ENCODE data around the gene PRR20G. TPM values are rescaled to one million over a fixed set of nuclear protein-coding genes. Genes with fewer than 3 reads are reported as not detected.

The PRR20G gene
- total RNA-seq, 1 experiment from 2014 or later: not detected

- Histone ChIP-seq H3K9me3 (ENCODE audit: low read length) (no peaks in the 10 kb centered on the region), H3K27me3 (ENCODE audit: low read length) (no peaks in the 10 kb centered on the region), H3K9me2 (replicated peaks; ENCODE audit: insufficient read depth, low read length) (no peaks in the 10 kb centered on the region), H3K4me2 (ENCODE audit: low read depth, low read length, poor library complexity, severe bottlenecking) (no peak overlapping the region), H3K36me3 (ENCODE audit: insufficient read depth, low read length) (no peaks in the 10 kb centered on the region), H3K9ac (ENCODE audit: low read length) (no peak overlapping the region), H3K4me3 (ENCODE audit: low read length) (no peak overlapping the region), H4K20me1 (ENCODE audit: insufficient read depth, low read depth, low read length) (no peaks in the 10 kb centered on the region), H3K4me1 (ENCODE audit: low read length) (no peaks in the 10 kb centered on the region), H3K27ac (ENCODE audit: low read length) (no peak overlapping the region), H2AFZ (ENCODE audit: low read length) (no peak overlapping the region), H3K79me2 (ENCODE audit: low read length) (no peaks in the 10 kb centered on the region)
- DNase-seq: no peak
Observed at GRCh38 chr3:127253491-127253890, 34.4 kb downstream of the PRR20G start.

- Histone ChIP-seq H3K36me3 (ENCODE audit: insufficient read depth, low read length) (no peaks in the 10 kb centered on the region), H3K79me2 (ENCODE audit: low read length) (no peaks in the 10 kb centered on the region), H3K27me3 (ENCODE audit: low read length) (no peaks in the 10 kb centered on the region), H3K4me3 (ENCODE audit: low read length) (no peak overlapping the region), H3K27ac (ENCODE audit: low read length) (no peak overlapping the region), H3K4me2 (ENCODE audit: low read depth, low read length, poor library complexity, severe bottlenecking) (no peak overlapping the region), H3K4me1 (ENCODE audit: low read length) (no peaks in the 10 kb centered on the region), H4K20me1 (ENCODE audit: insufficient read depth, low read depth, low read length) (no peaks in the 10 kb centered on the region), H3K9me3 (ENCODE audit: low read length) (peaks cover 8% of the 10 kb centered on the region; the same call in 1 of the 2 replicates), H3K9me2 (replicated peaks; ENCODE audit: insufficient read depth, low read length) (no peaks in the 10 kb centered on the region), H2AFZ (ENCODE audit: low read length) (no peak overlapping the region), H3K9ac (ENCODE audit: low read length) (no peak overlapping the region)
- no peak for DNase-seq
Observed at GRCh38 chr3:127252446-127252845, 35.4 kb downstream of the PRR20G start.

DNA sequence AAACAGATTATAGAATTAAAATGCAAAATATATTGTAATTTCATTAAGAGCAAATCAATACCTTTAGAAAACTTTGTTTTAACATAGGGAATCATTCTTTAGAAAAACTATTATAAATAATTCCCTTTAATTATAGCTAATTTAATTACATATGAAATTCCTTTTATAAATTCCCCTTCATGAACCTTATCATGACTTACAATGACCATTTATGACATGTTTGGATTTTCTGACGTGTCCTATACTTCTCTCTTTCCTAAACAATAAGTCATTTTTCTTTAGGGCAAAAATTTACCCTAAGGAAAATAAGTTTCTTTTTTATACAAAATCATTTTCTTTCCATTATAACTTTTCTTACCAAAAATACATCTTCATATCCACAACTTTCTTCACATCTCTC is 37.8 kb downstream of the PRR20G start:
- H3K4me2 ChIP-seq (ENCODE audit: low read depth, low read length, poor library complexity, severe bottlenecking): no peak overlapping the region
- no peaks in the 10 kb centered on the region for H3K79me2 ChIP-seq (ENCODE audit: low read length)
- no peaks in the 10 kb centered on the region for H4K20me1 ChIP-seq (ENCODE audit: insufficient read depth, low read depth, low read length)
- H3K4me1 ChIP-seq (ENCODE audit: low read length): no peaks in the 10 kb centered on the region
- no peak overlapping the region for H2AFZ ChIP-seq (ENCODE audit: low read length)
- no peak overlapping the region for H3K9ac ChIP-seq (ENCODE audit: low read length)
- no peak for DNase-seq
- H3K4me3 ChIP-seq (ENCODE audit: low read length): no peak overlapping the region
- no peak overlapping the region for H3K27ac ChIP-seq (ENCODE audit: low read length)
- H3K27me3 ChIP-seq (ENCODE audit: low read length): no peaks in the 10 kb centered on the region
- no peaks in the 10 kb centered on the region for H3K9me2 ChIP-seq (replicated peaks; ENCODE audit: insufficient read depth, low read length)
- H3K36me3 ChIP-seq (ENCODE audit: insufficient read depth, low read length): no peaks in the 10 kb centered on the region
- H3K9me3 ChIP-seq (ENCODE audit: low read length): peaks cover 8% of the 10 kb centered on the region; the same call in 1 of the 2 replicates

GRCh38 chr3:127247292-127247691 is 40.6 kb downstream of the PRR20G start:
- Histone ChIP-seq H3K79me2 (ENCODE audit: low read length) (no peaks in the 10 kb centered on the region), H3K4me3 (ENCODE audit: low read length) (no peak overlapping the region), H4K20me1 (ENCODE audit: insufficient read depth, low read depth, low read length) (no peaks in the 10 kb centered on the region), H3K4me2 (ENCODE audit: low read depth, low read length, poor library complexity, severe bottlenecking) (no peak overlapping the region), H3K27ac (ENCODE audit: low read length) (no peak overlapping the region), H3K36me3 (ENCODE audit: insufficient read depth, low read length) (no peaks in the 10 kb centered on the region), H3K4me1 (ENCODE audit: low read length) (no peaks in the 10 kb centered on the region), H3K9me3 (ENCODE audit: low read length) (peaks cover 12% of the 10 kb centered on the region), H2AFZ (ENCODE audit: low read length) (no peak overlapping the region), H3K27me3 (ENCODE audit: low read length) (0 out of 2 replicates have a peak, but pooled peaks cover 3% of the 10 kb centered on the region), H3K9ac (ENCODE audit: low read length) (no peak overlapping the region), H3K9me2 (replicated peaks; ENCODE audit: insufficient read depth, low read length) (no peaks in the 10 kb centered on the region)
- DNase-seq: no peak

DNA sequence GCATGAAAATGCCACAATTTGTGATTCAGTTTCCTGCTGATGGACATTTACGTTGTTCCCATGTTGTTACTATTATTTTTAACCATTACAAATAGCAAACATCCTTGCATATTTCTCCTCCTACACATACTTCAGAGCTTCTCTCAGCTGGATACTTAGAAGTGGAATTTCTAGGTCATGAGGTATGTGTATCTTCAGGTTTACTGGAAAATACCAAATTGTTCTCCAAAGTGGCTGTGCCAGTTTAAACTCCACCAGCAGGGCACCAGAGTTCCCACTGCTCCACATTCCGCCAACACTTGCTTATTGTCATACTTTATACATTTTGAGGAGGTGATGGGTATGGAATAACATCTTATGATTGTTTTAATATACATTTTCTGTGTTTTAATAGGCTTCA is 49.2 kb downstream of the PRR20G start:
- H3K9me3 ChIP-seq (ENCODE audit: low read length): peaks cover 7% of the 10 kb centered on the region
- no peak overlapping the region for H3K4me2 ChIP-seq (ENCODE audit: low read depth, low read length, poor library complexity, severe bottlenecking)
- 0 out of 2 replicates have a peak, but pooled peaks cover 6% of the 10 kb centered on the region for H3K27me3 ChIP-seq (ENCODE audit: low read length)
- H3K4me3 ChIP-seq (ENCODE audit: low read length): no peak overlapping the region
- H3K27ac ChIP-seq (ENCODE audit: low read length): no peak overlapping the region
- H3K79me2 ChIP-seq (ENCODE audit: low read length): no peaks in the 10 kb centered on the region
- no peaks in the 10 kb centered on the region for H4K20me1 ChIP-seq (ENCODE audit: insufficient read depth, low read depth, low read length)
- H3K4me1 ChIP-seq (ENCODE audit: low read length): no peaks in the 10 kb centered on the region
- H2AFZ ChIP-seq (ENCODE audit: low read length): no peak overlapping the region
- no peak overlapping the region for H3K9ac ChIP-seq (ENCODE audit: low read length)
- H3K9me2 ChIP-seq (replicated peaks; ENCODE audit: insufficient read depth, low read length): no peaks in the 10 kb centered on the region
- no peaks in the 10 kb centered on the region for H3K36me3 ChIP-seq (ENCODE audit: insufficient read depth, low read length)
- no peak for DNase-seq

- Histone ChIP-seq H3K4me2 (ENCODE audit: low read depth, low read length, poor library complexity, severe bottlenecking) (no peak overlapping the region), H3K9me2 (replicated peaks; ENCODE audit: insufficient read depth, low read length) (no peaks in the 10 kb centered on the region), H4K20me1 (ENCODE audit: insufficient read depth, low read depth, low read length) (no peaks in the 10 kb centered on the region), H3K79me2 (ENCODE audit: low read length) (no peaks in the 10 kb centered on the region), H3K9ac (ENCODE audit: low read length) (no peak overlapping the region), H3K27me3 (ENCODE audit: low read length) (0 out of 2 replicates have a peak, but pooled peaks cover 6% of the 10 kb centered on the region), H3K36me3 (ENCODE audit: insufficient read depth, low read length) (no peaks in the 10 kb centered on the region), H3K4me1 (ENCODE audit: low read length) (no peaks in the 10 kb centered on the region), H3K9me3 (ENCODE audit: low read length) (peaks cover 7% of the 10 kb centered on the region), H3K4me3 (ENCODE audit: low read length) (no peak overlapping the region), H2AFZ (ENCODE audit: low read length) (no peak overlapping the region), H3K27ac (ENCODE audit: low read length) (no peak overlapping the region)
- DNase-seq: no peak
Observed at GRCh38 chr3:127237835-127238234, 50.0 kb downstream of the PRR20G start.

DNA sequence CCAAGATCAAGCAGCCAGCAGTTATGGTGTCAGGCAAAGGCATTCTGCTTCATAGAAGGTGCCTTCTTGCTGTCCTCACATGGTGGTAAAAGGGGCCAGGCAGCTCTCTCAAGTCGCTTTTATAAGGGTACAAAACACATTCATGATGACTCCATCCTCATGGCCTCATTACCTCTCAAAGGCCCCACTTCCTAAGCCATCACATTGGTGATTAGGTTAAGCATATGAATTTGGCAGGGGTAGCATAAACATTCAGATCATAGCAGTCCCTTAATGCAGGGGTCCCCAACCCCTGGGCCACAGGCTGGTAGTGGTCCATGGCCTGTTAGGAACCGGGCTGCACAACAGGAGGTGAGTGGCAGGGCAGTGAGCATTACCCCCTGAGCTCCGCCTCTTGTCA is 52.1 kb downstream of the PRR20G start:
- Histone ChIP-seq H2AFZ (ENCODE audit: low read length) (no peak overlapping the region), H3K27me3 (ENCODE audit: low read length) (no peaks in the 10 kb centered on the region), H3K9me2 (replicated peaks; ENCODE audit: insufficient read depth, low read length) (no peaks in the 10 kb centered on the region), H3K27ac (ENCODE audit: low read length) (no peak overlapping the region), H3K79me2 (ENCODE audit: low read length) (no peaks in the 10 kb centered on the region), H3K36me3 (ENCODE audit: insufficient read depth, low read length) (no peaks in the 10 kb centered on the region), H3K9me3 (ENCODE audit: low read length) (no peaks in the 10 kb centered on the region), H3K4me3 (ENCODE audit: low read length) (no peak overlapping the region), H4K20me1 (ENCODE audit: insufficient read depth, low read depth, low read length) (no peaks in the 10 kb centered on the region), H3K4me2 (ENCODE audit: low read depth, low read length, poor library complexity, severe bottlenecking) (no peak overlapping the region), H3K4me1 (ENCODE audit: low read length) (no peaks in the 10 kb centered on the region), H3K9ac (ENCODE audit: low read length) (no peak overlapping the region)
- DNase-seq: no peak

- no peaks in the 10 kb centered on the region for H3K79me2 ChIP-seq (ENCODE audit: low read length)
Observed at GRCh38 chr3:127234778-127235177, 53.1 kb downstream of the PRR20G start.

More at GRCh38 chr3:127234778-127235177, 53.1 kb downstream of the PRR20G start:
- no peak overlapping the region for H3K4me2 ChIP-seq (ENCODE audit: low read depth, low read length, poor library complexity, severe bottlenecking)
- no peaks in the 10 kb centered on the region for H3K9me2 ChIP-seq (replicated peaks; ENCODE audit: insufficient read depth, low read length)
- no peak for DNase-seq
- no peak overlapping the region for H3K4me3 ChIP-seq (ENCODE audit: low read length)
- no peaks in the 10 kb centered on the region for H3K9me3 ChIP-seq (ENCODE audit: low read length)
- H3K4me1 ChIP-seq (ENCODE audit: low read length): no peaks in the 10 kb centered on the region
- H2AFZ ChIP-seq (ENCODE audit: low read length): no peak overlapping the region
- H4K20me1 ChIP-seq (ENCODE audit: insufficient read depth, low read depth, low read length): no peaks in the 10 kb centered on the region
- H3K36me3 ChIP-seq (ENCODE audit: insufficient read depth, low read length): no peaks in the 10 kb centered on the region
- H3K27me3 ChIP-seq (ENCODE audit: low read length): no peaks in the 10 kb centered on the region
- H3K27ac ChIP-seq (ENCODE audit: low read length): no peak overlapping the region
- H3K9ac ChIP-seq (ENCODE audit: low read length): no peak overlapping the region

All from Karpas-422 (cell line).